Peyer's patch (tissue), 4 donors: ENCODE measurements around the gene ZNF280A.
A peak's percentile ranks its signal among the peaks of the same experiment; 100 is the strongest.

ENCODE experiments used
- POLR2A ChIP-seq, 2 donors: fragments of 450-650 bp; IDR thresholded peaks; one replicate each; pipeline ENCODE4 v1.5.1; 2017; ENCODE audit warnings: antibody characterized with exemption in 2 of 2, mild to moderate bottlenecking in 2 of 2, moderate library complexity in 2 of 2
- TF ChIP-seq, protein P1 (sequence below), 6 experiments: fragments of 450-650 bp in 4 of 6; fragments of 200-600 bp in 2 of 6; sonication (generic) in 1 of 6; IDR thresholded peaks; one replicate each; pipeline ENCODE4 v1.5.1; 2017 to 2019; ENCODE audit warnings: antibody characterized with exemption in 6 of 6, mild to moderate bottlenecking in 3 of 6, moderate library complexity in 1 of 6

DNA sequence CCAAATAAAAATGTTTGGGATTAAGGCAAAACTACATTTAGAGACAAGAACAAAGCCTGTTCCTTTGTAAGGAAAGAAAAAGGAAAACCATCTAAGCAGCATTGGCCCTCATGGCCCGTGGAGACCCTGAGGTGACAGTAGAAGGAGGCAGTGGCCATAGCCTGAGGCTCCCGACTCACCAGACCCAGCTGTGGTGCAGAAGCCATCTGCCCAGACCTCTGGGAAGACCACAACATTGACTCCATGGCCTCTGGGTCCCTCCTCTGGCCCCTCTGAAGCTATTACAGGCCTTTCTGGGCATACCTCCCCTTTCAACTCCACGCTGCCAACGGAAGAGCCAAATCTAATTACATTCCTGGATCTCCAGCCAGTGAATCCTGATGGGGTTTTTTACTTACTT, 32.6 kb upstream of the ZNF280A start:
- TF ChIP-seq, protein P1, sequence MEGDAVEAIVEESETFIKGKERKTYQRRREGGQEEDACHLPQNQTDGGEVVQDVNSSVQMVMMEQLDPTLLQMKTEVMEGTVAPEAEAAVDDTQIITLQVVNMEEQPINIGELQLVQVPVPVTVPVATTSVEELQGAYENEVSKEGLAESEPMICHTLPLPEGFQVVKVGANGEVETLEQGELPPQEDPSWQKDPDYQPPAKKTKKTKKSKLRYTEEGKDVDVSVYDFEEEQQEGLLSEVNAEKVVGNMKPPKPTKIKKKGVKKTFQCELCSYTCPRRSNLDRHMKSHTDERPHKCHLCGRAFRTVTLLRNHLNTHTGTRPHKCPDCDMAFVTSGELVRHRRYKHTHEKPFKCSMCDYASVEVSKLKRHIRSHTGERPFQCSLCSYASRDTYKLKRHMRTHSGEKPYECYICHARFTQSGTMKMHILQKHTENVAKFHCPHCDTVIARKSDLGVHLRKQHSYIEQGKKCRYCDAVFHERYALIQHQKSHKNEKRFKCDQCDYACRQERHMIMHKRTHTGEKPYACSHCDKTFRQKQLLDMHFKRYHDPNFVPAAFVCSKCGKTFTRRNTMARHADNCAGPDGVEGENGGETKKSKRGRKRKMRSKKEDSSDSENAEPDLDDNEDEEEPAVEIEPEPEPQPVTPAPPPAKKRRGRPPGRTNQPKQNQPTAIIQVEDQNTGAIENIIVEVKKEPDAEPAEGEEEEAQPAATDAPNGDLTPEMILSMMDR (IDR thresholded peaks at IDR 0.05), result peak in 1 of 6 experiments; percentile 9
- no peak for TF ChIP-seq POLR2A (IDR thresholded peaks at IDR 0.05)
